ENCODE results near the gene RERE.
A peak's percentile ranks its signal among the peaks of the same experiment; 100 is the strongest.

RERE gene

DNA sequence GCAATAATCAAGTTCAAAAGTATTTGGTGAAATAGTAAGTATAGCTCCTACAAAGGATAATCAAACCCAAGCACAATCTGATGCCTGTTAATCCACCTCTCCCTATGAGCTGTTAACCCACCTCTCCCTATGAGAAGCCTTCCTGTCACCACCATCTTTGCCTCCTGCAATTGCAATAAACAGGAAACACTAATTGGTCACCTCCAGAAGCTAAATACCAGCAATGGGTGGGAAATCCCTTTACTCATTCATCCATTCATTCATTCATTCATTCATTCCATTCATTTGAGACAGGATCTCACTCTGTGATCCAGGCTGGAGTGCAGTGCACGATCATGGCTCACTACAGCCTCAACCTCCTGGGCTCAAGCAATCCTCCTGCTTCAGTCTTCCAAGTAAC lies 132.8 kb downstream of the RERE start:
- no peak for DNase-seq

DNA sequence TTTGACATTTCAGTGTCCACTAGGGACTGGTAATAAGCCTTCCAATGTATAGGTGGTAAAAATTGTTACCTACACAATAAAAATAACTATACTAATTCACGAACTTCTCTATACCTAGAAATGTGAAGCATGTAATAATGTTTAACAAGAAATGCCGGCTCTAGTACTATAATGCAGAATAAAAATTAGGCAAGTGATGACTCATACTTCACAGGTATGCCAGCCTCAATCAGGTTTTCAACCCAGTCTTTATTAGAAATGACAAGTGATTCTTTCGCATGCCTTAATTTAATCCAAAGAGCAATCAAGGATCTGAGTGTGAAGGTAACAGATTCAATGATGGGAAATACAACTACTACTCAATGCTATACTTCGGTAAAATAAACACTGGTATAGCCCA lies 134.9 kb downstream of the RERE start:
- DNase-seq = no peak

DNA sequence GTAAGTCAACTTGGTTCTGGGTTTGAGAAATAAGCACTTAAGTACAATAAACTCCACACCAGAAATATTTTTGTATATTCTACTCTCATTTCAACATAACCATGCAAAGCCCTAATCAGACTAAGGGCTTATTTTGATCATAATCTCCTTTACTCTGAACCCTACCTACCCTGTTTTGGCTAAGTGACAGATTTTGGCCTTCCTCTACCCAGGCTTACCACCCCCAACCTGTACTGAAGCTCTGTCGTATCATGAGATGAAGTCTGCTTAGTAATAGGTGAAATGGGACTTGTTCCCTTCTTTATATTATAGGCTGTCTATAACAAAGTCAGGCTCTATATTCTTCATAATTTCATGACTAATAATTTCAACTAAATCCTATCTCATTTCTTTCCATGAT lies 135.5 kb downstream of the RERE start:
- DNase-seq = no peak

DNA sequence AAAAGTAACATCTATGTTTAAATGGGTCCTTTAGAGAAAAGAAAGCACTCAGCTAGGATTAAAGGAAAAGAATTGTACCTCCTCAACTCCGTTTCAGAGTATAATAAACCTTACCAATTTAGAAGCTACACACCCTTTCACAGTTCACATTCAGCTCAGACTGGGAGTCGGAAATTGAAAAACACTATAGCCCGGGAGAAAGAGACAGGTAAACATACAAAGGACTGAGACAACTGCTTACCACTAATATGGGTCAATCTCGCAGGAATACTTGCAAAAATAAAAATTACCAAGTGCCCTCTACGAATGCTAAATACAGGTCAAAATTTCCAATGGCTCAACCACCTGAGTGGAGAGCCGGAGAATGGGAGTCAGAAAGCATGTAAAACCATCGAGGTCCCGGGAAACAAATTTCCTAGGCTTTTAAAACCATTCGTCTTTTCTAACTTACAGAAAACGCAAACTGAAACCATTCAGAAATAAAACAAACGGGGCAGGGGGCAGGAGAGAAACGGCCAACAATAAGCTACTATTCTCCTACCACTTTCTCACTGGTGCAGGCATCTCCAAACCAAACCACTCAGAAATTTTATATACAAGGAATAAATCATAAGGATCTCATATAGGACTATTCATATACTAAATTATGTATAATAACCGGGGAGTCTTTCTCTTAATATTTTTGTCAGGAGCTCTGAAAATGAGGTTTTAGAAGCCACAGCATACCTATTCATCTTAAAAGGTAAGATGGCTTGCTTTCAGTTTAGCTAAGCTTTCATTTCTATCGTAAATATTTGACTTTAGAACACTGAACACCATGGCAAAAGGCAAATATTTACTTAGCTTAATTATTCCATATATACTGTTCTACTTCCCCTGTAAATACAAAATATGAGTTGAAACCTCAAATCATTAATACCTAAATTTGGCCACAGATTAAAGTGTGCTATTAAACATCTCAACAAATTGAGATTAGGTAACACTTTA lies 136.5 kb downstream of the RERE start:
- no peak for DNase-seq

DNA sequence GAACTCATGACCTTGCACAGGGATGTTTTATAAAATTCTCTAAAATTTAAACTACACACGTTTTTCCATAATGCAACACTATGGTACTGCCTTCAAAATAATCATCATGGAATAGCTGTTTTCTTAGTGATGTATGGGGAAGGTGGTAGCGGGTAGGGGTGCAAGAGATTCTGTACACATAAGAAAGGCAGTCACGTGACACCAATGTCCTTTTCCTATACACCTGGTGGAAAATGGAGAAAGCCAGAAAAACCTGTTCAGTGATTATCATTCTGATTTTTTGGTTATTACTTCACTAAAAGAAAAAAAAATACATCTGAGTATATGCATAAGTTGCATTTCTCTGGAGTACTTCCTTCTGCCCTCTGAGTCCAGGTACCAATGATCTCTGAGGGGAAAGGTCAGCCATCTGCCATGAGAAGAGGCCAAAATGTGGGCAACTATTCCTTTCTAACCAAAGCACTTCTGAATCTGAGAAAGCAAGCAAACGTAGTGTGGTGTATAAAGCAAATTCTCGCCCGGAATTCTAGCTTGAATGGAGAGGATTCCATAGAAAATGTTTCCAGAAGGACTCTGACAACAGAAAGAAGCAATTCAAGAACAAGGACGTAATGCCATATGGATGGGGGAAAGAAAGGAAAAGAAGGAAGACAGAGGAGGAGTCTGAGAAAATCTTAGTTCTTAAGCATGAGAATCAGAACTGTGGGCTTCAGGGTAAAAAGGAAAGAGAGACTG lies 137.3 kb downstream of the RERE start:
- no peak for DNase-seq

DNA sequence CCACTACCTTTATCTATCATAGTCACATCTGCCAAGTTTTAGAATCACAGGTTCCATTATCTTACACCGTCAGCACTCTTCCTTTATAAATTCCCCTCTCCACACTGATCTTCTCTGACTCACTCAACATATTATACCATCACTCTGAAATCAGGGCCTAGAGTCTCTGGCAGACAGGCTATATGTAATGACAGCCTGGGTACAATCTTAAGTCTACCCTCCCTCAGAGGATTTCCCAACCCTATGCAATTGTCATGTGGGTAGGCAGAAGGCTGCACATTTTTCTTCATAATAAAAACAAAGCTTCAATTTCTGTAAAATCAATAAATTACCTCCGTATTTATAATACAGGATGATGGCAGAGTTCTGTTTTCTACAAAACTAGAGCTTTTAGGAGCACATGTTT lies 138.0 kb downstream of the RERE start:
- DNase-seq = no peak

DNA sequence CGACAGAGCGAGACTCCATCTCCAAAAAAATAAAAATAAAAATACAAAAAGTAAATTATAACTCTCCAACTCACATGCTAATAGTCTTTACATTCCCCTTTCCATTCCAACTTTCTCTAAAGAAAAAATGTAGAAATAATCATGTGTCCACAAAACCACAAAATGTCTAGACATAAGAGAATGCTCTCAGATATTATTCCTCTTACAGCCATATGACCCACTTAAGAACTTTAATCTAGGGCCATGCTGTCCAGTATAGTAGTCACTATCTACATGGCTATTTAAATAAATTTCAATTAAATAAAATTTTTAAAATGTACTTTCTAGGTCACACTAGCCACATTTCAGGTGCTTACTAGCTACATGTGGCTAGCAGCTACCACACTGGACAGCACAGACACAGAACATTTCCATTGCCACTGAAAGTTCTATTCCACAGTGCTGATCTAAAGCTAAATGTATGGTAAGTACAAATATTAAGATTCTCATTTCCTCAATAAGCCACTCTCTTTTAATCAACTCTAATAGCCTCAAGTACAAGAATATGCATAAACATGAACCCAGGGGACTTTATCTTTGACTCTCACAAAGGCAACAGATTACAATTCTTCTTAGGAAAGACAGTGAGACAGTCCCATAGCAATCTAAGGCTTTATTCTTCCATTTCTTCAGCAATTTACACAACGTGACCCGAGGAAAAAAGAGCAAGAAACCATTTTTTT lies 138.6 kb downstream of the RERE start:
- DNase-seq = no peak

DNA sequence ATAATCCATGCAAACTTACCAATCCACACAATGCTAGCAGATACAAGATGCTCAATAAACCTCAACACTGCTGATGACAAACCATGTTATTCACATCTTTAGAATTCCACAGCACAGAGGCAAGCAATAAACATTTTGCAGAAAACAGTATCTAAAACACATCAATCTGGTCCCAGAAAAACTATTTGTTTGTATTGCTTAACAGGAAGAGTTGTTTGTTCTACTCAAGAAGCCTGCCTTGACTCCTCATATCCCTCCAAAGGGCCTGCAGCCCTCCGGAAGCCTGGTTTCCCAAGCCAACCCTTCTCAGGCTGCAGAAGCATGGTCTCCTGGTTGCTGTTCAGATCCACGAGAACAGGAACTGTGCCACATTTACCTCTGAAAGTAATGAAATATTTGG lies 139.7 kb downstream of the RERE start:
- DNase-seq = no peak

DNA sequence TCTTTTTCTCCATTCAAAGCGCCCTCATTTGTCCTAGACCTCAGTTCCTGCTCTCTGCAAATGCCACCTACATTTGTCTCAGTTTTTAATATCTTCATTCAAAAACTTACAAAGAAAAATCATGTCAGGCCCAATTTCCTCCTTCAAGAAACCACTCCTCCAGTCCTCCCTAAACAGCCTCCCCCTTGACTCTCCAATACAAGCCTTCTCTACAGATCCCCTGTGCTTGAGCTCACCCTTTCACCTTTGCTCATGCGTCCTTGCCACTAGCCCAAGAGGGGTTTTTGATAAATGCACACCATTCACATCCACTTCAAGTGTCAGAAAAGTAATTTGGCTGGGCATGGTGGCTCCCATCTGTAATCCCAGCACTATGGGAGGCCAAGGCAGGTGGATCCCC lies 140.6 kb downstream of the RERE start:
- no peak for DNase-seq

DNA sequence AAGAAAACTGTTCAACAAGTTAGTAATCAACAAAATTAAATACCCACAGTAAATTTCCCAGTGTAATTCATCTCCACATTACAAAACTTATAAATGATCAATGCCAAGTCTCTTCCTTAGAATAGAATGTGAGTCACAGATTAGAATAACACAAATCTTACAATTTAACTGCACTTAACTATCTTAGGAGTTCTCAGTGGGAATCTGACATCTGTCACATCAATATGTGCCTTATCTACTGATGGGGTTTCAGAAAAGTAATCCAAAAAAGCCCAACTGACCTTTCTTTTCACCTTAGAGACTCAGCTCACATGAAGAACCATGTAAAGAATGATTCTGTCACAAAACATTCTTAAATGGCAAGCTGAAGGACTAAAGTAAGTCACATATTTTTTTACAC lies 141.4 kb downstream of the RERE start:
- DNase-seq = no peak

DNA sequence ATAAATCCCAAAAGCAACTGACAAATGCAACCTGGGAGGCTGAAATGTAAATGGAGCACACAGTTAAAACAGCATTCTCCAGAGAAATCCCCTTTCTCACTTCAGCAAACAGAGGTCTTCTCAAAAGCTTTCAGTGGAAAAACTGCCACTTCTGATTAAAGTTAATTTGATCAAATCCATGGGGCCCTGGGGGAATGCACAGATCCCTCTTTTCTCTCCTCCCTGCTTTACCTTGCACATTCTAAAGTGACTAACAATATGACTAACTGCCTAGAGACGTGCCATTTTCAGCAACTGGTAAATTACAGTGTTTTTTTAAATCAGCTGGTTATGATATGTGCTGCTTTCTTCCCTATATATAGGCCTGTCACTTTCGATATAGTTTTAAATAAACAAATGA lies 142.5 kb downstream of the RERE start:
- no peak for DNase-seq

DNA sequence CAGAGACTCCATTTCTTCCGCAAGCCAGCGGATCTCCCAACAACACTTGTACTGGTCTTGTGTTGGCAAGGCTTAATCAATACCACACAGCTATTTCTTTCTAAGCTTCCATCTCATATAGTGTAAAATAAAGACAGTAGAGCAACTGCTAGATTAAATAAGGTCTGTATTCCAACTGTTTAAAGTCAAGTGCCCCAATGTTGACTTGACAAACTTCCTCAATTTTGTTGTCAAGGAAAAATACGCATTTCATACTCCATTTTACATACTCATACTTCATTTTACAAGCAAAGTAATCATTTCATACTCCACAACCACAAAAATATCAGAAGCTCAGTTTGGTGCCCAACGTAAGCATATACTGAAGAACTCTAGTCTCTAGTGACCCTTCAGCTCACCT lies 143.0 kb downstream of the RERE start:
- no peak for DNase-seq

DNA sequence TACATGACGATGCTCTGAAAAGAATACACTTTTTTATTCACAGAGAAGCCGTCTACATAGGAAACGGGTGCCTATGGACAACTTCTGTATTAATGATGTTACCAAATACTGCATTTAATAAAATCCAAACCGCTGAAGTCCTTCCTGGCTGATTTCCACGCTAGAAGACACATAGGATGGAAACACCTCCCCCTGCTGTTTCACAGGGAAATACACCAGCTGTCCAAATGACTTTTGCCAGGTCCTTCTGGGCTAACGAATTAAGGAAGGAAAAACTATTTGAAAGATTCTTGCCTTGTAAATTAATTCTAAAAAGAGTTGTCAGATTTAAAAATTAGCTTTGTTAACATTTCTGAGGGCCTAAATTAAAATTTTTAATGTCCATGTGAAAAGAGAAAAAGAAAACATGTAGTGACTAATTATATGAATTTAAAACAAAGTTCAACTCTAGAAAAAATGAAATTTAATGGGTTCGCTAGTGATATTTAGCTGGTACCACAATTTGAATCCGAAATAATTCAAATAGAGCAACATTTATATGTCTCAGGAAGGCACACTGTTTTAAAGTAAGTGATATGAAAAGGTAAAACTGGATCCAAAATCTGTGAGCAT lies 146.0 kb downstream of the RERE start:
- peak in 1 of 2 experiments; percentile 20 for DNase-seq

DNA sequence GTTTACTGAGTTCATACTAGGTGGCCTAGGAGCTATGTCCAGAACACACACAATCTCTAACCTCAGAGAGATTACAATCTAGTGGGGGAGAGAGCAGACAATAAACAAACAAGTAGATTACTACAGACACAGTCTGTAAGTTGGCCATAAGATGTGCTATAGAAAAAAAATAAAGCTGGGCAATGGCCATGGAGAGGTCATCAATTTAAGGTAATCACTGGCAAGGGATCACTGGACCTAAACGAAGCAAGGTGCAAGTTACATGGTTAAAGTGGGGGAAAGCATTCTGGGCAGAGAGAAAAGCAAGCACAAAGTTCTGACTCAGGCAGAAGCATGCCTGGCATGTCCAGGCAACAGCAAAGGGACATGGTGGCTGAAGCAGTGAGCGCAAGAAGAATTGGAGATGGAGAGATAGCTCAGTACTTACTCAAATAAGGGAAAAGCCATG lies 147.0 kb downstream of the RERE start:
- no peak for DNase-seq

DNA sequence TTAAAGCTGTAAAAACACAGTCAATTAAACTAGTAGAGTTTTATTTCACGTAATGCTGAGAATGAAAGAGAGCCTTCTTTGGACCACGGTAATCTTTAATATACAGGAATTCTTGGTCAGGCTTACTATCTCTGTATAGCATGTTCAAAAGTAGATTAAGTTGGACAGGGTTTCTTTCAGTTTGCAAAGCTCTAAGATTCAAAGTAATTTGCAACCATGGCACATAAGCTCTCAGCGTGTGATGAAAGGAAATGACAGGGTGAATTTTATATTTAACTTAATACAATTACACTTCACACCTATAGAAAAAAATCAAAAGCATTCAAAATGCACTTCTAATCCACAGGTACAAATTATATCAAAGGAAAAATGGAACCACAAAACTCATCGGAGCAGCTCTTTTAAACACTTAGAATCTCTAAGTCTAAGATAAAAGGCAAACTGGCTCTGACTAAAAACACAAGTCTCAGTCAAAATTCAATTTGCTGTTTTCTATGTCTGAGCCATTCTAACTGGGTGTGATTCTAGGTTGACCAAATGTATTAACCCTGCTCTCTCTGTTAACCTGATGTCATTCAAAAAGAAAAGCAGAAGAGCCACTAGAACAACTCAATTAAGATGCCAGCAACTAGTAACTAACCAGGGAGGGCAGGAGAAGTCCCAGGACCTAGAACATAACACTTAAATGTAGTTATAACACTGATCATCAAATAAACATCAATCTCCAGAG lies 147.7 kb downstream of the RERE start:
- no peak for DNase-seq

DNA sequence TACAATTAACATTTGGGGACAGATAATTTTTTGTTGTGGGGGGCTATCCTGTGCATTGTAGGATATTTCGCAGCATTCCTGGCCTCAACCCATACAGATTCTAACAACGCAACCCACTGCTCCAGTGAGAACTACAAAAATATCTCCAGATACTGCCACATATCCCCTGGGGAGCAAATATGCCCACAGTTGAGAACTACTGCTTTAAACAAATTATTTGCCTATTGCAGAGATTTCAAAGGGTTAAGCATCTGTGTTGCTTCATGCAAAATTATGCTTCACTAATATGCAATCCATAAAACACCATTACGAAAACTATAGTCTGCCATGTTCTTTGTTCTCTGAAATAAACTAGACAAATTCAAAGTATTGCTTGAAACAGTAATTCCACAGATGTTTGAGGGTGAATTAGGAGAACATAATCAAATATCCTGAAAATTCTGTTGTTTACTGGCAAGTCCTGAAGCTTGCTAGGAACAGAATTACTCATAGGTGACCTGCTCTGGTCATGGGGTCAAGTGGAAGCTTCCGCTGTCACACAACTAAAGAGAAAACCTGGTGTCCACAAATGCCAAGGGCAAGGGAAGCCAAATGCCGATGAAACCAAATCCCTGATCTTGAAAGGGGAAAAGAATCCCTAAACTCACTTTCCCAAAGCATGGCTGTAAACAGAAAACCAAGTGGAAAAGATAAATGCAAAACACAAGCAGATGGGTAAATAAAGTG lies 149.4 kb downstream of the RERE start:
- DNase-seq = peak in 1 of 2 experiments; percentile 39

DNA sequence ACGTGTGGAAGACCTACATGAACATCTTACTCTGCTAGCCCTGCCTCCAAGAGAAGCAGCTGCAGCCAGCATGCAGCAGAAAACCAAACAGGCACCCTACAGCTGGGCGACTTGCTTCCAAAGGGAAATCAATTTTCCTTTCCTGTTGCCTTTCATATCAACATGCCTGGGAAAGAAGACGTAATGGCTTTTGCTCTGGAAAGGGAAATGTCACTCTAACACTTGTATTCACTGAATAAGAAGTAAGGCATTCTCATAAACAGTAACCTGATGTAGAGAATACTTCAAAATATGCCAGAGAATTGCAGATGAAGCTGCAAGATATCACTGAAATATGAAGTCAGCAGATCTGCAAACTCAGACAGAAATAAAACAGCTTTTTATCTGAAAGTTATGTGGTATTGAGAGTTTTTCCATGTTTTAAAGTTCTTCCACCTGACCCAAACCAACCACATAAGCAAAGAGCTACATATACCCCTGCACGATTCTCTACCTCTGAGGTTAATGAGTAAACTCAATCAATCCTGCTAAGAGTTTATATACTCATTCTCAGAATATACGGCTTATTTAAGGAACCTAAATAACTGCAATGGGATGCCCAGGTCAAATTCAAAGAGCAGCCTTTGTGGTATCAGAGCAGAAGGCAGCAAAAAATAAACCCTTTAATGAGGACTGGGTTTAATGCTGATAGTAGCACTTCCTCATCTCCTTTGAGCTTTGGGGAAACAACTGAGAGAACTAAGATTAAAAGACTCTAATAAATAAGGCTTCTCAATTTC lies 150.9 kb downstream of the RERE start:
- no peak for DNase-seq

DNA sequence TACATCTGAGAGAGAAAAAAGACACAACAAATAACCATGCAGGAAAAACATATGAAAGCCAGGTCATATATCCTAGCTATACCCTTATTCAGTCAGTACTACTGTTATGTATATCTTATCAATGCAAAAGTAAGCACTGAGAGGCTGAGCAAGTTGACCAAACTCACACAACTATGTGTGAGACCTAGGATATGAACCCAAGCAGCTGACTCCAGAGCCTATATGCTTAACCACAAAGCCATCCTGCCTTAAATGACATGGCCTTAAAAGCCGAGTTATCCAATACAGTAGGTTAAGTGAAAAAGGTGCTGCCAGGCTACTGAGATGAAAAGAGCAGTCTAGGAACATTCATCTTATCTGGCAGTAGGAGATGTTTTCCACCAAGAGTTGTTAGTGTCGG lies 151.6 kb downstream of the RERE start:
- DNase-seq = no peak

DNA sequence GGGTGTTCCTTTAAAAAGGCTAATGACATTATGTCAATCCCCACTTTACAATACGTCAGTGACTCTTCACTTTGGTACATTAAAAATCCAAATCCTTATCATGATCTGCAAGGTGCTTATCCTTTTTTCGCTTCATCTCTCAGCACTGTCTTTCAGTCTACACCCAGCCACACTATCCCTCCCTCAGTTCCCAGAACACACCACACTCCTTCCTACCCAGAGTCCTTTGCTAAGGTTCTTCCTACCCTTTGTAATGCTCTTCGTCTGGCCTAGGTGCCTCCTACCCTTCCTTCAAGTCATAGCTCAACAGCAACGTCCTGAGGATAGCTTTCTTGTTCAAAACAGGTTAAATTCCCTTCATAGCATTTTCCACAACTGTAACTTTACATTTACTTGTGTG lies 152.6 kb downstream of the RERE start:
- DNase-seq = no peak

DNA sequence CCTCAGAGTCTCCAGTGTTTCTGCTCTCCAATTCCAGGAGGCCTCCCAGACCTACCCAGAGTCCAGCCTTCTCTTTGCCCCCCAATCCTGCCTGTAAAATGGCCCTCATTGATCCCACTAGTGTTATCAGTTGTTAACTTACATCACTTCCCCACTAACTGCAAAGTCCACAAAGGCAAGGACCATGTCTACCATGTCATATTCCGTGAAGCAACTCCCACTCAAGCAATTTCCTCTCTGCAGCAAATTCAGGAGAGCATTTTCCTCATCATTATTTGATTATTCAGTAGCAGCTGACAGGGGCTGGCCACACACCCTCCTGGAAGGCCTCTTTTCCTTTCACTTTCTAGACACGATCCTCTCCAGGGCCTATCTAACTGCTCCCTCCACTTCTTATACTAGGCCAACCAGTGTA lies 153.5 kb downstream of the RERE start:
- no peak for DNase-seq
